ENCODE data around the gene LAMA3. TPM values are rescaled to one million over a fixed set of nuclear protein-coding genes. Genes with fewer than 3 reads are reported as not detected.

The LAMA3 gene
- total RNA-seq, 1 donor from 2014 or later: 0.47 TPM

- Histone ChIP-seq H3K79me2 (ENCODE audit: low read depth) (no peaks in the 10 kb centered on the region), H3F3A (ENCODE audit: low read depth) (no peaks in the 10 kb centered on the region), H3K4me3 (no peak overlapping the region), H3K4me2 (no peak overlapping the region), H3K27ac (no peak overlapping the region), H4K20me1 (ENCODE audit: low read depth) (no peaks in the 10 kb centered on the region), H3K4me1 (peaks cover 13% of the 10 kb centered on the region), H2AFZ (replicated peaks) (peak overlapping the region; percentile 37), H3K27me3 (no peaks in the 10 kb centered on the region), H3K9ac (no peak overlapping the region), H3K36me3 (no peaks in the 10 kb centered on the region), H3K9me3 (ENCODE audit: low read depth) (no peaks in the 10 kb centered on the region)
- H3K36me3 Mint-ChIP-seq: no peaks in the 10 kb centered on the region
- no peak overlapping the region for H3K27ac Mint-ChIP-seq
- H3K4me1 Mint-ChIP-seq: no peaks in the 10 kb centered on the region
- H3K9me3 Mint-ChIP-seq: no peaks in the 10 kb centered on the region
- no peak overlapping the region for H3K4me3 Mint-ChIP-seq
- peaks cover 4% of the 10 kb centered on the region for H3K27me3 Mint-ChIP-seq (ENCODE audit: insufficient read depth, low read depth)
- peak; percentile 52 for DNase-seq (ENCODE audit: low spot score)
- no peak for TF ChIP-seq EZH2phosphoT487 (IDR thresholded peaks at IDR 0.05)
- no peak for TF ChIP-seq EZH2 (IDR thresholded peaks at IDR 0.05)
- no peak for TF ChIP-seq CTCF (IDR thresholded peaks at IDR 0.05)
Observed at GRCh38 chr18:23844991-23845680, 155.9 kb downstream of the LAMA3 start.

- H4K20me1 ChIP-seq (ENCODE audit: low read depth): no peaks in the 10 kb centered on the region
- H3K27ac ChIP-seq: no peak overlapping the region
- no peaks in the 10 kb centered on the region for H3K27me3 ChIP-seq
- no peaks in the 10 kb centered on the region for H3K36me3 Mint-ChIP-seq
- no peak overlapping the region for H3K4me3 ChIP-seq
- H3F3A ChIP-seq (ENCODE audit: low read depth): no peaks in the 10 kb centered on the region
- TF ChIP-seq EZH2phosphoT487 (IDR thresholded peaks at IDR 0.05) (no peak), EZH2 (IDR thresholded peaks at IDR 0.05) (no peak), CTCF (IDR thresholded peaks at IDR 0.05) (no peak)
- H3K9me3 Mint-ChIP-seq: no peaks in the 10 kb centered on the region
- DNase-seq (ENCODE audit: low spot score): no peak
- no peak overlapping the region for H2AFZ ChIP-seq (replicated peaks)
- H3K27ac Mint-ChIP-seq: no peak overlapping the region
- H3K9ac ChIP-seq: no peak overlapping the region
- H3K27me3 Mint-ChIP-seq (ENCODE audit: insufficient read depth, low read depth): peaks cover 4% of the 10 kb centered on the region
- H3K4me1 ChIP-seq: peaks cover 13% of the 10 kb centered on the region
- no peaks in the 10 kb centered on the region for H3K79me2 ChIP-seq (ENCODE audit: low read depth)
- H3K36me3 ChIP-seq: no peaks in the 10 kb centered on the region
- no peak overlapping the region for H3K4me3 Mint-ChIP-seq
- no peak overlapping the region for H3K4me2 ChIP-seq
- H3K9me3 ChIP-seq (ENCODE audit: low read depth): no peaks in the 10 kb centered on the region
- no peaks in the 10 kb centered on the region for H3K4me1 Mint-ChIP-seq
Observed at GRCh38 chr18:23845988-23846630, 156.9 kb downstream of the LAMA3 start.

GRCh38 chr18:23847321-23847986 lies 158.2 kb downstream of the LAMA3 start:
- Mint-ChIP-seq H3K36me3 (no peaks in the 10 kb centered on the region), H3K4me1 (no peaks in the 10 kb centered on the region)
- H3K27me3 ChIP-seq: no peaks in the 10 kb centered on the region

More at GRCh38 chr18:23847321-23847986, 158.2 kb downstream of the LAMA3 start:
- H3K4me1 ChIP-seq: peaks cover 13% of the 10 kb centered on the region
- Mint-ChIP-seq H3K27ac (no peak overlapping the region), H3K9me3 (no peaks in the 10 kb centered on the region), H3K27me3 (ENCODE audit: insufficient read depth, low read depth) (peaks cover 8% of the 10 kb centered on the region), H3K4me3 (no peak overlapping the region)
- no peak overlapping the region for H3K9ac ChIP-seq
- no peaks in the 10 kb centered on the region for H3K9me3 ChIP-seq (ENCODE audit: low read depth)
- no peaks in the 10 kb centered on the region for H3F3A ChIP-seq (ENCODE audit: low read depth)
- no peak for DNase-seq (ENCODE audit: low spot score)
- H3K4me3 ChIP-seq: no peak overlapping the region
- H2AFZ ChIP-seq (replicated peaks): no peak overlapping the region
- no peaks in the 10 kb centered on the region for H4K20me1 ChIP-seq (ENCODE audit: low read depth)
- no peak overlapping the region for H3K4me2 ChIP-seq
- no peaks in the 10 kb centered on the region for H3K36me3 ChIP-seq
- TF ChIP-seq EZH2 (IDR thresholded peaks at IDR 0.05) (no peak), CTCF (IDR thresholded peaks at IDR 0.05) (no peak), EZH2phosphoT487 (IDR thresholded peaks at IDR 0.05) (no peak)
- H3K79me2 ChIP-seq (ENCODE audit: low read depth): no peaks in the 10 kb centered on the region
- H3K27ac ChIP-seq: no peak overlapping the region

All from neural progenitor cell (in vitro differentiated cells).